ENCODE data around the gene MAP3K14. TPM values are rescaled to one million over a fixed set of nuclear protein-coding genes. Genes with fewer than 3 reads are reported as not detected.

MAP3K14 gene
- total RNA-seq, 1 experiment from 2014 or later, result 3.0 TPM

- CTCF ChIA-PET, result no interaction called here
Measured at GRCh38 chr17:45267436-45268055, 49.3 kb downstream of the MAP3K14 start.

GRCh38 chr17:45266372-45266926 is 50.4 kb downstream of the MAP3K14 start:
- no peak for DNase-seq (ENCODE audit: low spot score)
- H3K27me3 ChIP-seq (replicated peaks; ENCODE audit: insufficient read depth, low read depth, low read length, poor library complexity), result no peaks in the 10 kb centered on the region
- H3K4me1 ChIP-seq (ENCODE audit: insufficient read depth, low read length, poor library complexity, severe bottlenecking), result no peaks in the 10 kb centered on the region
- no peak overlapping the region for H3K4me3 ChIP-seq (ENCODE audit: low read depth, low read length, poor library complexity, severe bottlenecking)
- no peaks in the 10 kb centered on the region for H3K36me3 ChIP-seq (ENCODE audit: insufficient read depth, low read length, poor library complexity, severe bottlenecking)
- H3K9me3 ChIP-seq (ENCODE audit: low read depth, low read length, poor library complexity, severe bottlenecking), result no peaks in the 10 kb centered on the region
- ChIA-PET CTCF (no interaction called here), POLR2A (ENCODE audit: low non-redundant PET) (no interaction called here)
- TF ChIP-seq EZH2 (IDR thresholded peaks at IDR 0.05; ENCODE audit: borderline replicate concordance, low read depth, low read length, poor library complexity, severe bottlenecking), result no peak
- no peak for TF ChIP-seq CTCF (conservative IDR thresholded peaks at IDR 0.05; ENCODE audit: low read depth, low read length)
- intact Hi-C loops (cut with micrococcal nuclease; ENCODE audit: unreplicated experiment), result no loop called here
- BruUV-seq (replicated peaks), result no TSS peak
- H3K27ac ChIP-seq (ENCODE audit: low read depth, low read length, poor library complexity, severe bottlenecking), result no peak overlapping the region

More at GRCh38 chr17:45267436-45268055, 49.3 kb downstream of the MAP3K14 start:
- no peak for DNase-seq (ENCODE audit: low spot score)
- Histone ChIP-seq H3K36me3 (ENCODE audit: insufficient read depth, low read length, poor library complexity, severe bottlenecking) (no peaks in the 10 kb centered on the region), H3K27me3 (replicated peaks; ENCODE audit: insufficient read depth, low read depth, low read length, poor library complexity) (no peaks in the 10 kb centered on the region), H3K4me3 (ENCODE audit: low read depth, low read length, poor library complexity, severe bottlenecking) (no peak overlapping the region), H3K27ac (ENCODE audit: low read depth, low read length, poor library complexity, severe bottlenecking) (no peak overlapping the region), H3K4me1 (ENCODE audit: insufficient read depth, low read length, poor library complexity, severe bottlenecking) (no peaks in the 10 kb centered on the region), H3K9me3 (ENCODE audit: low read depth, low read length, poor library complexity, severe bottlenecking) (no peaks in the 10 kb centered on the region)
- no TSS peak for BruUV-seq (replicated peaks)
- no peak for TF ChIP-seq EZH2 (IDR thresholded peaks at IDR 0.05; ENCODE audit: borderline replicate concordance, low read depth, low read length, poor library complexity, severe bottlenecking)
- TF ChIP-seq CTCF (conservative IDR thresholded peaks at IDR 0.05; ENCODE audit: low read depth, low read length), result no peak
- intact Hi-C loops (cut with micrococcal nuclease; ENCODE audit: unreplicated experiment), result no loop called here
- POLR2A ChIA-PET (ENCODE audit: low non-redundant PET), result no interaction called here

- no peaks in the 10 kb centered on the region for H3K36me3 ChIP-seq (ENCODE audit: insufficient read depth, low read length, poor library complexity, severe bottlenecking)
- ChIA-PET POLR2A (ENCODE audit: low non-redundant PET) (no interaction called here), CTCF (no interaction called here)
- H3K27me3 ChIP-seq (replicated peaks; ENCODE audit: insufficient read depth, low read depth, low read length, poor library complexity), result no peaks in the 10 kb centered on the region
- H3K4me1 ChIP-seq (ENCODE audit: insufficient read depth, low read length, poor library complexity, severe bottlenecking), result no peaks in the 10 kb centered on the region
- no peak overlapping the region for H3K4me3 ChIP-seq (ENCODE audit: low read depth, low read length, poor library complexity, severe bottlenecking)
- H3K9me3 ChIP-seq (ENCODE audit: low read depth, low read length, poor library complexity, severe bottlenecking), result no peaks in the 10 kb centered on the region
- H3K27ac ChIP-seq (ENCODE audit: low read depth, low read length, poor library complexity, severe bottlenecking), result no peak overlapping the region
- no peak for DNase-seq (ENCODE audit: low spot score)
- TF ChIP-seq EZH2 (IDR thresholded peaks at IDR 0.05; ENCODE audit: borderline replicate concordance, low read depth, low read length, poor library complexity, severe bottlenecking), result no peak
- intact Hi-C loops (cut with micrococcal nuclease; ENCODE audit: unreplicated experiment), result no loop called here
- no TSS peak for BruUV-seq (replicated peaks)
Measured at GRCh38 chr17:45265821-45266220, 51.0 kb downstream of the MAP3K14 start.

GRCh38 chr17:45264988-45265387 is 51.8 kb downstream of the MAP3K14 start:
- Histone ChIP-seq H3K9me3 (ENCODE audit: low read depth, low read length, poor library complexity, severe bottlenecking) (no peaks in the 10 kb centered on the region), H3K27ac (ENCODE audit: low read depth, low read length, poor library complexity, severe bottlenecking) (no peak overlapping the region), H3K36me3 (ENCODE audit: insufficient read depth, low read length, poor library complexity, severe bottlenecking) (no peaks in the 10 kb centered on the region), H3K27me3 (replicated peaks; ENCODE audit: insufficient read depth, low read depth, low read length, poor library complexity) (no peaks in the 10 kb centered on the region), H3K4me3 (ENCODE audit: low read depth, low read length, poor library complexity, severe bottlenecking) (no peak overlapping the region), H3K4me1 (ENCODE audit: insufficient read depth, low read length, poor library complexity, severe bottlenecking) (no peaks in the 10 kb centered on the region)
- POLR2A ChIA-PET (ENCODE audit: low non-redundant PET), result no interaction called here
- intact Hi-C loops (cut with micrococcal nuclease; ENCODE audit: unreplicated experiment), result no loop called here
- no peak for DNase-seq (ENCODE audit: low spot score)
- CTCF ChIA-PET, result no interaction called here
- TF ChIP-seq CTCF (conservative IDR thresholded peaks at IDR 0.05; ENCODE audit: low read depth, low read length), result no peak
- no peak for TF ChIP-seq EZH2 (IDR thresholded peaks at IDR 0.05; ENCODE audit: borderline replicate concordance, low read depth, low read length, poor library complexity, severe bottlenecking)
- no TSS peak for BruUV-seq (replicated peaks)

All from A673 (cell line).